A549 (cell line): ENCODE data around the gene ABCB11. TPM values are rescaled to one million over a fixed set of nuclear protein-coding genes. Genes with fewer than 3 reads are reported as not detected.
"Not testable (repeated sequence)": the region's sequence is repeated elsewhere in the genome, so short reads cannot be mapped to it uniquely, and the experiment has no call there.

Experiments used
- ATAC-seq, 2 experiments: fragments of 200-7000 bp in 1 of 2; fragments of >200 bp in 1 of 2; cut with Nextera tagmentation in 1 of 2; cut with Tn5 transposase in 1 of 2; 3 replicates each; pipeline versions ENCODE4 v1.8.0 to v1.9.1; 2018 to 2020; ENCODE audit warnings: mild to moderate bottlenecking in 1 of 2, moderate library complexity in 1 of 2
- CTCF ChIA-PET: fragments of 300-600 bp; sonication (Branson Sonifier 250); formaldehyde crosslinking; extraction: SDS; loops from one replicate; lab custom pipeline; 2021; ENCODE audit warnings: antibody characterized with exemption, inconsistent platforms; lab: Yijun Ruan, JAX
- POLR2A ChIA-PET: fragments of 350-600 bp; formaldehyde crosslinking; extraction: SDS; loops from one replicate; lab custom pipeline; 2021; ENCODE audit warnings: antibody characterized with exemption, inconsistent platforms; lab: Yijun Ruan, JAX
- DNase-seq, 2 experiments: peaks; one replicate each; pipeline versions ENCODE4 v3.0.0 to v3.0.0-alpha.2; 2011 to 2016; ENCODE audit warnings: low read depth in 1 of 2, low spot score in 1 of 2
- FAIRE-seq: peaks from 2 replicates; lab custom pipeline; 2011; peaks lifted over from hg19 to GRCh38; lab: Jason Lieb, UNC
- H3K27ac ChIP-seq, 2 experiments: fragments of >200 bp; sonication (Bioruptor Twin); formaldehyde crosslinking; 3 replicates each; pipeline ENCODE4 v1.5.1; 2016 to 2017
- H3K4me1 ChIP-seq: fragments of >200 bp; sonication (Bioruptor Twin); formaldehyde crosslinking; 3 replicates; pipeline ENCODE4 v1.6.1; 2016
- H3K4me2 ChIP-seq: fragments of >200 bp; sonication (Bioruptor Twin); formaldehyde crosslinking; 3 replicates; pipeline ENCODE4 v1.6.1; 2016
- H3K4me3 ChIP-seq: fragments of >200 bp; sonication (Bioruptor Twin); formaldehyde crosslinking; 3 replicates; pipeline ENCODE4 v1.5.1; 2016
- H3K9me3 ChIP-seq: fragments of >200 bp; sonication (Bioruptor Twin); formaldehyde crosslinking; 3 replicates; pipeline ENCODE4 v1.6.1; 2016
- ATOH8 ChIP-seq: fragments of 250-450 bp; sonication (Bioruptor Pico); IDR thresholded peaks from 2 replicates; pipeline ENCODE4 v1.5.0; 2020; ENCODE audit warnings: low read depth, mild to moderate bottlenecking, moderate library complexity
- EHF ChIP-seq: fragments of 250-450 bp; sonication (Bioruptor Pico); IDR thresholded peaks from 2 replicates; pipeline ENCODE4 v1.5.0; 2020; ENCODE audit warnings: mild to moderate bottlenecking
- HEYL ChIP-seq: fragments of 250-450 bp; sonication (Bioruptor Pico); IDR thresholded peaks from 2 replicates; pipeline ENCODE4 v1.8.0; 2021; ENCODE audit warnings: mild to moderate bottlenecking, moderate library complexity
- JUN ChIP-seq, 2 experiments: fragments of >200 bp; sonication (Bioruptor Twin); formaldehyde crosslinking; IDR thresholded peaks; 2 replicates in 1 of 2; 3 replicates in 1 of 2; pipeline ENCODE4 v1.6.1; 2016 to 2017
- KDM1A ChIP-seq: fragments of 200-600 bp; sonication (generic); IDR thresholded peaks from 2 replicates; pipeline ENCODE4 v1.6.1; 2016; ENCODE audit warnings: low read depth, mild to moderate bottlenecking
- NR3C1 ChIP-seq: fragments of >200 bp; sonication (Bioruptor Twin); formaldehyde crosslinking; IDR thresholded peaks from 3 replicates; pipeline ENCODE4 v1.6.1; 2017
- PBX3 ChIP-seq: IDR thresholded peaks from 2 replicates; pipeline ENCODE4 v1.6.1; 2012
- RARB ChIP-seq: fragments of 250-450 bp; sonication (Bioruptor Pico); IDR thresholded peaks from 2 replicates; pipeline ENCODE4 v1.8.0; 2021; ENCODE audit warnings: mild to moderate bottlenecking, moderate library complexity
- WGBS: methylation state at CpG from one replicate; pipeline ENCODE4 v1.1.6; 2017; ENCODE audit errors: missing lambda C conversion rate; 5-methylcytosine and 5-hydroxymethylcytosine counted together
- polyA plus RNA-seq, 4 experiments: library from polyadenylated mRNA; depleted of rRNA in 3 of 4; stranded (reverse); fragments of >200 nt; fragmentation: RNase III in 1 of 4; extraction: RNeasy Plus Mini Kit Qiagen cat#74134 plus additional on column Dnase treatment in 1 of 4; gene quantifications; 2 replicates in 3 of 4; 3 replicates in 1 of 4; pipeline ENCODE4 v1.2.3, GENCODE V29; 2011 to 2017
- TF ChIP-seq, protein P1 (sequence below): fragments of >200 bp; sonication (Bioruptor Twin); formaldehyde crosslinking; IDR thresholded peaks from 2 replicates; pipeline ENCODE4 v1.6.1; 2016
- TF ChIP-seq, protein P2 (sequence below): fragments of 150-350 bp; IDR thresholded peaks from 2 replicates; pipeline ENCODE4 v1.6.1; 2014; ENCODE audit warnings: low read depth, mild to moderate bottlenecking, low read length

Gene ABCB11
- polyA plus RNA-seq, 2 of the 4 experiments (the other 2 are of a cell fraction), result not detected

DNA sequence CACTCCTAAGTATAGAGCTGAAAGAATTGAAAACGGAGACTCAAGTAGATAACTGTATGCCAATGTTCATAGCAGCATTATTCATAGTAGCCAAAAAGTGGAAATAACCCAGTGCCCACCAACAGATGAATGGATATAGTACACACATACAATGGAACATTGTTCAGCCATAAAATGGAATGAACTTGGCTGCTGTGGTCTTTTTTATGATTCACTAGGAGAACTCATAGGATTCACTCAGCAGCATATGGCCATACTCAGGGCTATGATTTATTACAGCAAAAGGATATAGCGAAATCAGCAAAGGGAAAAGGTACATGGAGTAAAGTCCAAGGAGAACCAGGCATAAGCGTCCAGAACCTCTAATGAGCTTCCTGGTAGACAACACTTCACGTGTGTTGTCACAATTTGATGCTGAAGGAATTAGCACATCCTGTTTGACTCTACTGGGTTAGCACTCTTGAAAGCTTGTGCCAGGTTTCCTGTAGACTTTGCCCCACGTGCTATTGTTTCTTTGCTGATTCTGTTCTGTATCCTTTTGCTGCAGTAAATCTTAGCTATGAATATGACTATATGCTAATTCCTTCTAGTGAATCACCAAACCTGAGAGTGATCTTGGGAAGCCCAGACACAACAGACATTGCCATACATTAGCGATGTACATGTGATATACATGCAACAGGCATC is 156.6 kb downstream of the ABCB11 start:
- H3K27ac ChIP-seq, result no peak overlapping the region
- 95% methylated on average over 6 of the region's 6 CpGs for WGBS
- TF ChIP-seq, protein P1, sequence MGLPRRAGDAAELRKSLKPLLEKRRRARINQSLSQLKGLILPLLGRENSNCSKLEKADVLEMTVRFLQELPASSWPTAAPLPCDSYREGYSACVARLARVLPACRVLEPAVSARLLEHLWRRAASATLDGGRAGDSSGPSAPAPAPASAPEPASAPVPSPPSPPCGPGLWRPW, result no peak
- TF ChIP-seq, protein P2, sequence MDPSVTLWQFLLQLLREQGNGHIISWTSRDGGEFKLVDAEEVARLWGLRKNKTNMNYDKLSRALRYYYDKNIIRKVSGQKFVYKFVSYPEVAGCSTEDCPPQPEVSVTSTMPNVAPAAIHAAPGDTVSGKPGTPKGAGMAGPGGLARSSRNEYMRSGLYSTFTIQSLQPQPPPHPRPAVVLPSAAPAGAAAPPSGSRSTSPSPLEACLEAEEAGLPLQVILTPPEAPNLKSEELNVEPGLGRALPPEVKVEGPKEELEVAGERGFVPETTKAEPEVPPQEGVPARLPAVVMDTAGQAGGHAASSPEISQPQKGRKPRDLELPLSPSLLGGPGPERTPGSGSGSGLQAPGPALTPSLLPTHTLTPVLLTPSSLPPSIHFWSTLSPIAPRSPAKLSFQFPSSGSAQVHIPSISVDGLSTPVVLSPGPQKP, result no peak
- TF ChIP-seq RARB (no peak), NR3C1 (no peak), EHF (CRISPR knock-in tag) (no peak), HEYL (CRISPR knock-in tag) (no peak), ATOH8 (CRISPR knock-in tag) (no peak), PBX3 (no peak), JUN (IDR thresholded peaks at IDR 0.05) (no peak), KDM1A (no peak)
- H3K4me2 ChIP-seq, result no peak overlapping the region
- ChIA-PET CTCF (no interaction called here), POLR2A (no interaction called here)
- no peaks in the 10 kb centered on the region for H3K9me3 ChIP-seq
- no peak overlapping the region for H3K4me3 ChIP-seq
- FAIRE-seq (no peak), ATAC-seq (no peak), DNase-seq (no peak)
- no peaks in the 10 kb centered on the region for H3K4me1 ChIP-seq

- H3K4me1 ChIP-seq, H3K27ac ChIP-seq, POLR2A ChIA-PET, FAIRE-seq, ATAC-seq, H3K4me2 ChIP-seq, H3K9me3 ChIP-seq, H3K4me3 ChIP-seq, DNase-seq, CTCF ChIA-PET: not testable (repeated sequence)
- 79% methylated on average over 4 of the region's 4 CpGs for WGBS
Observed at GRCh38 chr2:168870824-168871223, 160.3 kb downstream of the ABCB11 start.

Other genes starting within 250 kb of the ABCB11 start
- gene NOSTRIN, start 228.7 kb downstream of the ABCB11 start, polyA plus RNA-seq (2011; rRNA removed), result 9.7 and 11.7 TPM in 2 replicates
- 1.9 to 2.8 TPM (median 2.5 TPM) in 3 replicates for gene NOSTRIN, start 228.7 kb downstream of the ABCB11 start, polyA plus RNA-seq (2017; fragmentation: RNase III; extraction: RNeasy Plus Mini Kit Qiagen cat#74134 plus additional on column Dnase treatment)
- gene SPC25, start 140.9 kb downstream of the ABCB11 start, polyA plus RNA-seq (2011; rRNA removed), result 15.9 and 23.9 TPM in 2 replicates
- gene SPC25, start 140.9 kb downstream of the ABCB11 start, polyA plus RNA-seq (2017; fragmentation: RNase III; extraction: RNeasy Plus Mini Kit Qiagen cat#74134 plus additional on column Dnase treatment), result 25.1 to 29.1 TPM (median 27.8 TPM) in 3 replicates
- not detected in 2 replicates for gene G6PC2, start 130.0 kb downstream of the ABCB11 start, polyA plus RNA-seq (2011; rRNA removed)
- gene G6PC2, start 130.0 kb downstream of the ABCB11 start, polyA plus RNA-seq (2017; fragmentation: RNase III; extraction: RNeasy Plus Mini Kit Qiagen cat#74134 plus additional on column Dnase treatment), result not detected in 3 replicates
- gene DHRS9, start 38.2 kb upstream of the ABCB11 start, polyA plus RNA-seq (2011; rRNA removed), result 0.19 and 0.37 TPM in 2 replicates
- 0.09 to 0.25 TPM (median 0.21 TPM) in 3 replicates for gene DHRS9, start 38.2 kb upstream of the ABCB11 start, polyA plus RNA-seq (2017; fragmentation: RNase III; extraction: RNeasy Plus Mini Kit Qiagen cat#74134 plus additional on column Dnase treatment)